Endometrium (tissue), 2 donors: ENCODE measurements around the gene LAGE3.

Experiments
- FAIRE-seq: peaks from 2 replicates; lab custom pipeline; 2012; peaks lifted over from hg19 to GRCh38; lab: Jason Lieb, UNC
- donor health status: control.
- donor health status: control.

LAGE3 gene

DNA sequence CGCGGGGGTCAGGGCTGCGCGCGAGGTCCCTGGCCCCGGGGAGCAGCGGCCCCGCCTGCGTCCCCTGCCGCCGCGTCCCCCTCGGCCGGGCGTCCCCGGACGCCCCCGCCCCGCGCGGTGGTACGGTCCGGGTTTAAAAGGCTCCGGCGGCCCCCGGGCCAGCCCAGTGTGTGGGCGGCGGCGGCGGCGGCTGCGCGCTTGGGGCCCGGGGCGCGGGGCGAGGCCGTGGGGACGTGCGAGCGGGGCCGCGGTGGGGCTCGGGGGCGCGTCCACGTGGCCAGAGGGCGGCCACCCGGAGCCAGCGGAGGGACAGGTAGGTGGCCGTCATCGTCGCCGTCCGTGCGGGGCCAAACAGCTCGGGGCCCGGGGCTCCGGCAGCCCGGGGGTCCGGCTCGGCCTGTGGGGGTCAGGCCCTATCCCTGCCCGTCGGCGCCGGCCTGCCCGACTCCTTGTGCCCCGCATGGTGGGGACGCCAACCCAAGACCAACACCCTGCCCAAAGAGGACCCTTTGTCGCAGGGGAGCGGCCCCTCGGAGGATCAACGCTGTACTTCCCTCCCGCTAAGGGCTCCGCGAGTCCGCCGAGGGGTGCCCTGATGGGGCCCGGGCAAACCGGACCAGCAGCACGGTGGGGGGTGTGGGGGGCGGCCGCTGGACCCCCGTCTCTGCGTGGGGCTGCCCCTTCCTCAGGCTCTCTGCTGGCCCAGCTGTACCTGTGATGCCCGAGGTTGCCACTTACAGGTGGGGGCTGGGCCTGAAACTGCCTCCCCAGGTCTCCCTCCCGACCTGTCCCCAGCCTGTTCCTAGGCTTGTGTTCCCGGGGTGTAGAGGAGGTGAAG, 20.7 kb downstream of the LAGE3 start, which contains the start of gene PLXNA3:
Gene PLXNA3 (plus strand): TSS at position 166 of the 838 bp plus-strand sequence. CDS start 1,903 bp downstream, outside the sequence.
- FAIRE-seq: no peak

DNA sequence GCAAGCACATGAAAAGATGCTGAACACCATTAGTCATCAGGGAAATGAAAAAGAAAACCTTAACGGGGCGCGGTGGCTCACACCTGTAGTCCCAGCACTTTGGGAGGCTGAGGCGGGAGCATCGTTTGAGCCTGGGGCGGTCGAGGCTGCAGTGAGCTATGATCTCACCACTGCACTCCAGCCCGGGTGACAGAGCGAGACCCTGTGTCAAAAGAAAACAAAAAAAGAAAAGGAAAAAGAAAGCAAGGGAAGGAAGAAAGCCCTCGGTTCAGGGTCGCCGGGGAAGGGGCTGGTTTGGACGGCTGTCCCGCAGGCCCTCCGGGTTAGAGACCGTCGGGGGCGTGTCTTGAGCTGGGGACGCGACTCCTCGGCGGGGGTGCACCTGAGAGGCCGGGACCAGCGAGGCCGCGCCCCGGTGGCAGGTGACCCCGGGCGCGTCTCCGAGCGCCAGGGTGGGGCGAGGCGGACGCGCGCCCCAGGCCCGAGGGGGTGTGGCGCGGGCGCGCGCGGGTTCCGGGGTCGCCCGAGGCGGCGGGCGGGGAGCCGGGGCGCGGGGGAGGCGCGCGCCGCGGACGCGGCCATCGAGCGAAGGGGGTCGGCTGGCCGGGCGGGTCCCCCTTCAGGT, 21.5 kb downstream of the LAGE3 start:
- no peak for FAIRE-seq

DNA sequence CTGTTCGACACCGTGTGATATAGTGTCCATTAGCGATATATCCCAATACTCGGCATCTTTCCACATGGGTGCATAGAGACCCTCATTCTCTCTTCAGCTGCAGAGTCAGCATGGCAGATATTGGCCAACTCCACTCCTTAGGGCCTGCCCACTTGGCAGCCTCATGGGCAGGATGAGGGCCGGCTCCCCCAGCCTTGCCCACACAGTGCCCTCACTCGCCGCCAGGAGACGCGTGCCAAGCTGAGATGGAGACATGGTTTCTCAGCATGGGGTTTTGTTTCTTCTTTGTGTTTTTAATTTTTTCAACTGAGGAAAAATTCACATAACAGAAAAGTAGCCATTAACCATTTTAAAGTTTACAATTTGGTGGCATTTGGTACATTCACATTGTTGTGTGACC, 26.3 kb downstream of the LAGE3 start:
- no peak for FAIRE-seq

DNA sequence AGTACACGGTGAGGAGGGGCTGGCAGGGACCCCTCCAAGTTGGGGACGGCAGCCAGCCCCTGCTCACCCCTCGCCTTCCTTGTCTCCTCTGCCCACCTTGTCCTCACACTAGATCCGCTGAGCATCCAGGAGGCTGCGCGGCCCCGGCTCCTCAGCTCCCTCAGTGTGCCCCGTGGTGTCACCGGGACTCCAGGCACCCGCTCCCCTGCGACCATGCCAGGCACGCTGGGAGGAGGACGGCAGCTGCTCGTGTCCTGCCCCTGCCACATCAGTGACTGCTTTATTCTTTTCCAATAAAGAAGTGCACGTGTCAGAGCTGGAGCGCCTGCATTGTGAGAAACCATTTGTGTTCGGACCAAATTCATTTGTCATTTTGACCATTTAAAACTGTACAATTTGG, 28.8 kb downstream of the LAGE3 start:
- FAIRE-seq: no peak

DNA sequence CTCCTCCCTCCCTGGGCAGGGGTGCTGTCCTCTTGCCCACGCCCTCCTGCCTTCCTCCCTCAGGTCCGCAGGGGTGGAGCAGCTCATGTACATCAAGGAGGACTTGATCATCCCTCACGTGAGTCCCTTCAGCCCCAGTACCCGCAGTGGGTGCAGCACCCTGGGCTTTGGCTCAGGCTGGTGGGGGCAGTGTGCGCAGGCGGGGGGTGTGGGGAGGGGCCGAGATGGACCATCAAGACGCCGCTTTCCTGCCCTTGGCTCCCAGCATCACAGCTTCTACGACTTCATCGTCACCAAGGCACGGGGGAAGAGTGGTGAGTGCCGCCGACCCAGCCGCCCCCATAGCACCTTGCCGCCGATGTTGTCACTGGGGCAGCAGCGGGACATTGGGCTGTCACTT, 29.5 kb downstream of the LAGE3 start:
- no peak for FAIRE-seq

DNA sequence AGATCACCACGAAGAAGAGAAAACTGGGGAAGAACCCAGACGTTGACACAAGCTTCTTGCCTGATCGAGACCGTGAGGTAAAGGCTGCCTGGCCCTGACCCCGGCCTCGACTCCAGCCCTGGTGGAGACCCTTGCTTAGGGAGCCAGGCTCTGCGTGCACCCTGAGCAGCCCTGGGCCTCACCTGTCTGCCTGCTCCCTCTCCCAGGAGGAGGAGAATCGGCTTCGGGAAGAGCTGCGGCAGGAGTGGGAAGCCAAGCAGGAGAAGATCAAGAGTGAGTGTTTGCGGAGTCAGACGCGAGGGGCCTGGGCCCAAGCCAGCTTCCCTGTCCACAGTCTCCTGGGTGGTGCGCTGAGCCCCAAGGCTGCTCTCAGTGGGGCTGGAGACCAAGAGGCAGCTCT, 30.6 kb downstream of the LAGE3 start:
- no peak for FAIRE-seq

DNA sequence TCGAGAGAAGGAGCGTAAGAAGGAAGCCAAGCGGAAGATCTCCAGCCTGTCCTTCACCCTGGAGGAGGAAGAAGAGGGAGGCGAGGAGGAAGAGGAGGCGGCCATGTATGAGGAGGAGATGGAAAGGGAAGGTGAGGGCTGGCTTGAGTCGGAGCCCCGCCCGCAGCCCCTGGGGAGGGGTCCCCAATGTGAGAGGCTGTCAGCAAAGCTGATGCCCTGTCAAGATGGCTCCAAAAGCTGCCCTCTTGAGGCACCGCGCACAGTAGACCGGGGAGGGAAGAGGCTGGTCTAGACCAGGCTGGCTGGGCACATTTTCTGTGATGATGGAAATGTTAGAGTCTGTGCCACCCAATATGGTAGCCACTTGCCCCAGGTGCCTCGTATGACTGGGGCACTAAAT, 32.7 kb downstream of the LAGE3 start:
- FAIRE-seq: no peak

DNA sequence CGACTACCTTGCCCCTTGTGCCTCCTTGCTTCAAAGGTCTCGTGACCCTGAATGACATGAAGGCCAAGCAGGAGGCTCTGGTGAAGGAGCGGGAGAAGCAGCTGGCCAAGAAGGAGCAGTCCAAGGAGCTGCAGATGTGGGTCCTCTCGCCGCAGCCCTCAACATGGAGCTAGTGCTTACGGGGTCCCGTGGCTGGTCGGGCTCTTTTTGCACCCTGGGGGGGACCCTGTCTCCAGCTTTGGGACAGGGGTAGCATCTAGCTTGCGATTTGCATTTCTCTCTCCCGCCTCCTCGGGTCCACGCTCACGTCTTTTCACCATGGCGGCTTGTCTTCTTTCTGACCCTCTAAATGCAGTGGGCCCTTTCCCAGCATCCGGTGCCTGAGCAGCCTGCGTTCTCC, 33.3 kb downstream of the LAGE3 start:
- FAIRE-seq: no peak

DNA sequence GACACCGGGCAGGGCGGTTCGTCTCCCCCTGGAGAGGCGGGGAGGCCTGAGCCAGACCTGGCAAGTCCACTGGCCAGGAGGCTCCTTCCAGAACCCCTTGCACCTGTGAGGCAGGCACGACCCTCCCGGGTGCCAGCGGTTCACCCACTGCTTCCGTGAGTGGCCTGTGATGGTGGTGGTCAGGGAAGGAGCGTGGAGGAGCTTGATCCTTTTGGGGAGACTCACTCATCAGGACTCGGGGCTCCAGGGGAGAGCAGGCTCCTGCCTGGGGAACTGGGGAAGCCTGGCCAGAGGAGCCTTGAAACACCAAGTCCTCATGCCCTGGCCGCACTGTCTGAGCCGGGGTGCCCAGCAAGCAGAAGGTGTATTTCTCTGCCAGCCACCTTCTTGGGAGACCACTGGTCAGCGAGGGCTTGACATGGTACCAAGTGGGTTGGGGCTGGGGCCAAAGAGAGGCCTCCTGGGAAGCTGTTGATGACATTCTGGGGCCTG, 34.3 kb downstream of the LAGE3 start:
- FAIRE-seq: no peak

DNA sequence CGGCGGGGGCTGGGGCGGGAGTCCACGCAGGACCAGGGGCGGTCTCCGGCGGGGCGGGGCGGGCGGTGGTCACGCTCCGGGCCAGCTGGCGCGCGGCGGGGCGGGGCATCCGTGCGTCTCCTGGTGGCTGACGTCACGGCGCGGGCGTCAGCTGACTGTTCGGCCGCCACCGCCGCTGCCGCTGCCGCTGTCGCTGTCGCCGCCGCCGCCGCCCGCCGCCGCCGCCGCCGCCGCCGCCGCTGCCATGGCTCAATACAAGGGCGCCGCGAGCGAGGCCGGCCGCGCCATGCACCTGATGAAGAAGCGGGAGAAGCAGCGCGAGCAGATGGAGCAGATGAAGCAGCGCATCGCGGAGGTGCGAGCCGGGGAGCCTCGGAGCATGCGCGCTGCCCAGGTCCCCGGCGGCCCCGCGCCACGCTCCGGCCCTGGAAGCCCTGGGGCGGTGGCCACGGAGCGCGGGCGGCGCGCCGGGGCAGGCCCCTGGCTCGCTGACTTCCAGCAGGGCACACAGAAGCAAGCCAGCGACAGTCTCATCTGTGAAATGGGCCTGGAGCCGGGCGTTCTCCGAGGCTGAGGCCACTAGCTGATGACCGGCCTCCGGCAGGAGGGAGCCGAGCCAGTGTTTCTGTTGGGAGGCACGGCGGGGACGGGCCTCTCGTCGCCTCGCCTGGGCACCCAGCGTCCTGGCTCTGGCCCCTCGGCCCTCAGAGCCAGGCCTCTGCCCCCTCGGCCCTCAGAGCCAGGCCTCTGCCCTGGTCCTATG, 34.9 kb downstream of the LAGE3 start, which contains the start of gene FAM50A:
Gene FAM50A (plus strand): TSS at position 150 of the 763 bp plus-strand sequence. CDS start 95 bp downstream, at position 245.
- FAIRE-seq: no peak

DNA sequence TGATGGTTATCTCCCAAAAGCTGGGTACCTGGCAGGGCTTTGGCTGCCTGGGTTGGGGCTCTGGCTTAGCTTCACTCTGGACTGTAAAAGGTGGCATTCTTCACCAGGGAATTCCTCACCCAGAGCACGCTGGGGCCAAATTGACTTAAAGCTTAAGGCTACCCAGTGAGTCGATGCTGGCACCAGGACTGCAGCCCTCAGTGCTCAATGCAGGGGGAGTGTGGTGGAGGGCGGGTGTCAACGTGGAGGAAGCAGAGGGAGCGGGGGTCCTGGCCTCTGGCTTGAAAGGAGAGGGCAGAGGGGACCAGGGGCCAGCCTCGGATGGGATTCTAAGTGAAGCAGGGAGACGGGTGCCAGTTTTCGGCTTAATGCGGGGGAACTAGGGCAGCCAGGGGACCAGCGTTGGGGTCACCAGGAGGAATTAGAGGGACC, 35.6 kb downstream of the LAGE3 start:
- FAIRE-seq: no peak

DNA sequence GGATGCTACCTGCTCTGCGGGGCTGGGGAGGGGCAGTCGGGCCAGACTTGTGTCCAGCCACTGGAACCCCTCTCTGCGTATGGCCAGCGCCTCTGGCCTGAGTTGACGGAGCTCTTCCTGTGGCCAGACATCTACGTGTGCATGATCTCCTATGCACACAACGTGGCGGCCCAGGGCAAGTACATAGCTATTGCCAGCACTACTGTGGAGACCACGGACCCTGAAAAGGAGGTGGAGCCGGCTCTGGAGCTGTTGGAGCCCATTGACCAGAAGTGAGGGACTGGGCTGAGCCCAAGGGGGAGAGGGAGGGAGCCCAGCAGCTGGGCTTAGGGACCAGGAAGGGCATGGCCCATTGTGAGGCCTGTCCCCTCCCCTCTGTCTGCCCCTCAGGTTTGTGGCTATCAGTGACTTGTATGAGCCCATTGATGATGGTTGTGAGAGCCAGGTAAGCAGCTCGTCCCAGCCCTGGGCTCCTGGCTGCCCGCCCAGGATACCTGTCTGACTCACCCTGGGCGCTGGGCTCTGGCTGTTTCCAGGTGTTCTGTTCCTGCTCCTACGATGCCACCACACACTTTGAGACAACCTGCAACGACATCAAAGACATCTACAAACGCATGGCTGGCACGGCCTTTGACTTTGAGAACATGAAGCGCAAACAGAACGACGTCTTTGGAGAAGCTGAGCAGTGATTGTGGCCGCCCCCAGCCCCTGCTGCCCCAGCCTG, 36.9 kb downstream of the LAGE3 start:
- no peak for FAIRE-seq

DNA sequence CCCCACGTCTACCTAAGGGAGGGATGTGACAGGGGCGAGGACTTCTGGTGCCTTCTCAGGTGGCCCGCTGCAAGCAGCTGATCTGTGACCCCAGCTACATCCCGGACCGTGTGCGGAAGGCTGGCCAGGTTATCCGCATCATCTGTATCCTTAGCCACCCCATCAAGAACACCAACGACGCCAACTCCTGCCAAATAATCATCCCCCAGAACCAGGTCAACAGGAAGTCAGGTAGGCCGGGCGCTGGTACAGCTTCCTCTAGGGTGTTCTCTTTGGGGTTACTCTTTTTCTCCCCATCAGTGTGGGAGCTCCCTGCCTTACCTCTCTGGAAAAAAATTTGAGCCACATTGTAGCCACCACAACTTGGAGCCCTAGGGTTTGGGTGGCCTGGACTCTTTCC, 37.5 kb downstream of the LAGE3 start:
- FAIRE-seq: no peak

DNA sequence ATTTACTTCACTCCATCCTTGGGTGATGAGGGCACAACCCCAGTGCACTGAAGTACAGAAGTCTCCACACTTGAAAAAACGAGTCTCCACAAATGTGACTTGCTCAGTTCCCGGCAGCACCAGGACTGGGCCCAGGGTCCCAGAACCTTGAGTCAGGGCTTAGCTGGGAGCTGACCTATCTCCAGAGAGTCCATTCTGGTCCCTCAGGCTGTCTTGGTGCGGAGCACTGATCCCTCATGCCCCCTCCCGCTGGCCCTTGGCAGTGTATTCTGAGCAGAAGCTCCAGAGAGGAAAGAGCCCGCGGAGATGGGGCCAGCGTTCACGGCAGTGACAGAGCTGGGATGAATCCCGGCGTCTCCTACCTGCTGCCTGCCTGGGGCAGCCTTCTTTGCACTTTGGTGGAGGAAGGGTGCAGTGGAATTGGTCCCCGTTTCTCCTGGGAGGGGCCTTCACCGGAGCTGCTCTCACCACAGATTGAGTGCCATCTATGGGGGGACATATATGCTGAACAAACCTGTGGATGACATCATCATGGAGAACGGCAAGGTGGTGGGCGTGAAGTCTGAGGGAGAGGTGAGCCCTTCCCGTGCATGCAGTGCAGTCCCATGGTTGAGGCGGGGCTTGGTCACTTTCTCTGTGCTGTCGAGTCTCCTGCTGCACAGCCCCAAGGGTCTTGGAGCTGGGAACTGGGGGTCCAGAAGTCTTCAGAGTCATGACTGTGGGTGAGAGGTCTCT, 38.3 kb downstream of the LAGE3 start:
- no peak for FAIRE-seq

DNA sequence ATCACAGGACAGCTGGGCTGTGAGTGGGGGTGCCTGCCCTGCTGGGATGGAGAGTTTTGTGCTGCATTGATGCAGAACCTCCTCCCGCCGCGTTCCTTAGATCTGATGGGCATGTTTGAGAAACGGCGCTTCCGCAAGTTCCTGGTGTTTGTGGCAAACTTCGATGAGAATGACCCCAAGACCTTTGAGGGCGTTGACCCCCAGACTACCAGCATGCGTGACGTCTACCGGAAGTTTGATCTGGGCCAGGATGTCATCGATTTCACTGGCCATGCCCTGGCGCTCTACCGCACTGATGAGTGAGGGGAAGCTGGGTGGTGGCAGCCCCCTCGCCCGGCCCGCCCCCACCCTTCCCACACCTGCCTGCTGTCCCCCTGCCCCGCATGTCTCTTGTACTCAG, 39.2 kb downstream of the LAGE3 start:
- FAIRE-seq: no peak

DNA sequence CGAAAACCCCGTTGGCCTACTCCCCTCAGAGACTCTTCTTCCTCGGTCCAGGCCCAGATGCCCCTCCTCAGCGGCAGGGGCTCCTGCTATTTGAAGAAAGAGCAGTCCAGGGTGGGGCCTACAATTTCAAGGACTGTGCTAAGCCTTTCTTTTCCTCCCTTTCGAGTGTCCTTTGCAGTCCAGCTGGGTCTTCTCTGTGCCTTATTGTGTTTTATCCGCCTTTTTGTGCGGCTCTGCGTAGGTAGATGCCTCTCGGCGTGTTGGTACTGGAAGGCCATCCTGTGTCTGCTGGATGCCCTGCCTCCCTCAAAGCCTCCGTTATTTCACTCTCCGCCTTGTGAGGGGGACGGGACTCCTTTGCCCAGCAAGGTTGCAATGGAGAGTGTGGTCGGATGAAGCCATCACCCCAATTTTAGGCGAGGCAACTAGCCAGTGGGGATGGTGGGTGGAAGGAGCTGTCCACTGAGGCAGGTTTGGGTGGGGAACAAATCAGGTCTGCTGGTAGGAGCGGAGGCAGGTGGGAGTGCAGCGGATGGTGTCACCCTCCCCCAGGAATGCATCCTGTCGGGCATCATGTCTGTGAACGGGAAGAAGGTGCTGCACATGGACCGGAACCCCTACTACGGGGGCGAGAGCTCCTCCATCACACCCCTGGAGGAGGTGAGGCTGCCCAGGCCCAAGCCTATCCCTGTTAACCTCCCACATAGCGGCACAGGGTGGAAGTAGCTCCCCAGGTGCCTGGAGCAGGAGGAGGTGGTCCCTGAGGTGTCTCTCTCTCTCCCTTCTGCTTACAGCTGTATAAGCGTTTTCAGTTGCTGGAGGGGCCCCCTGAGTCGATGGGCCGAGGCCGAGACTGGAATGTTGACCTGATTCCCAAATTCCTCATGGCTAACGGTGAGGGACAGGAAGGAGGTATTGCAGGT, 40.8 kb downstream of the LAGE3 start:
- FAIRE-seq: no peak

DNA sequence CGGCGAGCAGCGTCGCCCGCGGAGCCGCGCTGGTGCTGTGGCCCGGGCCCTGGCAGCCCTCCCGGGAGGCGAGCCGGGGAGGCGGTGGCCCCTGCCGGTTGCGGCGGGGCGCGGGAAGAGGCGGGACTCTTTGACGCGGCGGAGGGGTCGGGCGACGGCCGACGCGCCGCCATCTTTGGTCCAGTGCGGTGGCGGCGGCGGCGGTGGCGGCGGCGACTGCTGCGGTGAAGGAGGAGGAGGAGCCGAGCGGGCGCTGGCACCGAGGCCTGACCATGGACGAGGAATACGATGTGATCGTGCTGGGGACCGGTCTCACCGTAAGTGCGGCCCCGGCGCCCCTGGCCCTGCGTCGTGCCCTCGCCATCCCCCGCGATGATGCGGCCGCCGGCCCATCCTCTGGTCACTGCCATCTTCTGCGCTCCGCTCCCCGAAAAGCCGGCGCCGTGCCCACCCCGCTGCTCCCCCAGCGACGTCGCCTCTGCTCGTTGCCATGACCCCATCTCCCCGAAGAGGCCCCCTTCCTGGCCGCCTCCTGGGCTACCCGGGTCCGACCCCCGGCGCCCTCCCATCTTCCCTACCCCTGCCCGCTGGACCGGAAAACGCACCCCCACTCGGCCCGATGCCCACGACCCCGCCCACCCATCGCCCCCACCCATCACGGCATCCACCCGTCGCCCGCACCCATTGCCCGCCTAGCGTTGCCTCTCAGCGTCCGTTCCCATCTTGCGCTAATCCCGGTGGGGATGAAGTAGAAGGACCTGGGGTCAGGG, 41.9 kb downstream of the LAGE3 start, which contains the start of gene GDI1:
Gene GDI1 (plus strand): TSS at position 172 of the 770 bp plus-strand sequence. CDS start 101 bp downstream, at position 273.
- no peak for FAIRE-seq

DNA sequence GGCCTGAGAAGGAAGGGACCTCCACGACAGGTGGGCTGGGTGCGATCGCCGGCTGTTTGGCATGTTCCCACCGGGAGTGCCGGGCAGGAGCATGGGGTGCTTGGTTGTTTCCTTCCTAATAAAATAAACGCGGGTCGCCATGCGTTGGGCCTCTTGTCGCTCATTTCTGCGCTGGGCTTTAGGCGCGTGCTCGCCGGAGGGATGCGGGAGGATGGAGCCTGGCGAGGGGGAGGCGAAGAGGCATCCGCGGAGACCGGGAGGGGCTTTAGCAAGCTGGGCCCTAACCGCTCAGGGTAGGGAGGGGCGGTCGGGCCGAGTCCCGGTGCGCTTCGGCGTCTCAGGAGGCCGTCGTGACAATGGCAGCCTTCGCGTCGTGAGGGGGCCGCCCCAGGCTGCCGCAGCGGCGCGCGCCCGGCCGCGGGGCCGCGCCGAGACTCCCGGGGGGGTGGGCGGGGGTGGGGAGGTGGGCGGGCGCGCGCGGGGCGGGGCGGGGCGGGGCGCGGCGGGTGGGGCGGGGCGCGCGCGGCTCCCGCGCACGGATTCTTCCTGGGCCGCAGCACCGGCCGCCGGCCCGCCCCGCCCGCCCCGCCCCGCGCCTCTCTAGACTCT, 42.6 kb downstream of the LAGE3 start:
- FAIRE-seq: no peak
